HEK293T (cell line): ENCODE data around the gene CLEC2D.

ENCODE experiments used
- CTCF ChIA-PET: fragments of 350-600 bp; formaldehyde crosslinking; extraction: SDS; loops from one replicate; lab custom pipeline; 2021; ENCODE audit warnings: antibody characterized with exemption, inconsistent platforms; lab: Yijun Ruan, JAX
- POLR2A ChIA-PET: fragments of 350-600 bp; formaldehyde crosslinking; extraction: SDS; loops from one replicate; lab custom pipeline; 2020; ENCODE audit warnings: antibody characterized with exemption, inconsistent platforms; lab: Yijun Ruan, JAX
- DNase-seq: peaks from one replicate; pipeline ENCODE4 v3.0.0; 2012; ENCODE audit warnings: mixed read lengths; ENCODE audit errors: extremely low spot score
- ARNT ChIP-seq: fragments of 450-650 bp; IDR thresholded peaks from 2 replicates; pipeline ENCODE4 v1.6.1; 2017; ENCODE audit warnings: mild to moderate bottlenecking
- BHLHE40 ChIP-seq: fragments of 450-650 bp; IDR thresholded peaks from 2 replicates; pipeline ENCODE4 v1.6.1; 2016; ENCODE audit warnings: mild to moderate bottlenecking, moderate library complexity, borderline replicate concordance
- CTBP1 ChIP-seq: fragments of 450-650 bp; IDR thresholded peaks from 2 replicates; pipeline ENCODE4 v1.6.1; 2016; ENCODE audit warnings: borderline replicate concordance
- ELF4 ChIP-seq: fragments of 450-650 bp; IDR thresholded peaks from 2 replicates; pipeline ENCODE4 v1.6.1; 2017; ENCODE audit warnings: antibody characterized with exemption
- FOXA1 ChIP-seq: fragments of 450-650 bp; IDR thresholded peaks from 2 replicates; pipeline ENCODE4 v1.6.1; 2016; ENCODE audit warnings: mild to moderate bottlenecking
- FOXK2 ChIP-seq: fragments of 450-650 bp; IDR thresholded peaks from 2 replicates; pipeline ENCODE4 v1.6.1; 2016; ENCODE audit warnings: mild to moderate bottlenecking
- FOXM1 ChIP-seq: fragments of 450-650 bp; IDR thresholded peaks from 2 replicates; pipeline ENCODE4 v1.6.1; 2017; ENCODE audit warnings: mild to moderate bottlenecking, borderline replicate concordance
- HDGF ChIP-seq: fragments of 450-650 bp; IDR thresholded peaks from 2 replicates; pipeline ENCODE4 v1.6.1; 2017; ENCODE audit warnings: antibody characterized with exemption, borderline replicate concordance
- L3MBTL2 ChIP-seq: fragments of 450-650 bp; conservative IDR thresholded peaks from 2 replicates; pipeline ENCODE4 v1.6.1; 2016; ENCODE audit warnings: mild to moderate bottlenecking
- LEF1 ChIP-seq: fragments of 450-650 bp; IDR thresholded peaks from 2 replicates; pipeline ENCODE4 v1.6.1; 2017; ENCODE audit warnings: mild to moderate bottlenecking, borderline replicate concordance
- NFRKB ChIP-seq: fragments of 450-650 bp; IDR thresholded peaks from 2 replicates; pipeline ENCODE4 v1.6.1; 2016; ENCODE audit warnings: mild to moderate bottlenecking, moderate library complexity
- SP1 ChIP-seq: fragments of 450-650 bp; IDR thresholded peaks from 2 replicates; pipeline ENCODE4 v1.6.1; 2017
- SUZ12 ChIP-seq: fragments of 450-650 bp; IDR thresholded peaks from 2 replicates; pipeline ENCODE4 v1.6.1; 2016; ENCODE audit warnings: mild to moderate bottlenecking
- TARDBP ChIP-seq: fragments of 450-650 bp; IDR thresholded peaks from 2 replicates; pipeline ENCODE4 v1.6.1; 2016
- ZNF384 ChIP-seq: fragments of 450-650 bp; IDR thresholded peaks from 2 replicates; pipeline ENCODE4 v1.6.1; 2016
- TF ChIP-seq, protein P1 (sequence below): fragments of 450-650 bp; IDR thresholded peaks from 2 replicates; pipeline ENCODE4 v1.6.1; 2016

CLEC2D gene

DNA sequence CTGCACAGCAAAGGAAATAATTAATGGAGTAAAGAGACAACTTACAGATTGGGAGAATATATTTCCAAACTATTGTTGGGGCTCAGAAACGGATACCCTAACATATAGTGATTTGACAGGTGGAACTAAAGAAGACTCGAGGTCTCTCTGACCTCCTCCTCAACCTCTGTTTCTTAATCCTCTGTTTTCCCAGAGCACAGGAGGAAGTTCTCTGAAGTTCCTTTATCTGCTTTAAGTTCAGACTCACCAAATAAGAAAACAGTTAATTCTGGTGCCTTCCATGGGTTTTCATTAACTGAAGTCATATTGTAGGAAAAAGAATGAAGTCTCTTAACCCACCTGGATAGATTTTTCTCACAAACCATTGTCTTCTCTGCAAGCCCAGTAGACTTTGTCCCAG, 29.2 kb downstream of the CLEC2D start:
- ChIA-PET CTCF (interaction anchor here (0.6 kb wide), 1 partner anchor 346 kb away, joined by 3 read pairs; no protein-coding TSS in a partner anchor), POLR2A (no interaction called here)
- TF ChIP-seq SP1 (no peak), FOXA1 (no peak), BHLHE40 (no peak), FOXK2 (no peak), HDGF (no peak), LEF1 (no peak), TARDBP (no peak), FOXM1 (no peak), ELF4 (no peak), ARNT (no peak), NFRKB (no peak)
- no peak for DNase-seq

DNA sequence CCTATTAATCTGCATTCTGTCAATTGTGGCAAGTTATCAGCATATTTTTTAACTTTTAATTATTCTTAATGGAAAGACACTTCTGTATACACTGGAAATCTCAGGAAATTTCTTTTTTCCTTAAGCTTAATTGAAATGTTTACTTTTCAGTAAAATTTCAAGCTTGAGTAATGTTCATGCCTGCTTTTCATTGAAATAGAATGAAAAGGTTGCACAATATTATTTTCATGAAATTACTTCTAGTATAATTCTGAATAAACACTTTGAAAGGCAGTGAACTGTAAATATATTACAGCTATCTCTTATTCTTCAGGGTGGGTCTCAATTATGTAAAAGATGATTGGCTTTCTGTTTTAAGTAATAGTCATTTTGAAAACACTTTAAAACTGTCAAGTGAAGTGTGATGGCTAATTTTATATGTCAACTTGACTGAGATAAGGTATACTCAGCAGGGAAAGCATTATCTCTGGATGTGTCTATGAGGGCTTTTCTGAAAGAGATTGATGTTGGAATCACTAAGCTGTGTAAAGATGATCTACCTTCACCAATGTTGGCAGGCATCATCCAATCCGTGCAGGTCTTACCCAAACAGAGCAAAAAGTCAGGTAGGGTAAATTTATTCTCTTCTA, 29.9 kb downstream of the CLEC2D start:
- CTCF ChIA-PET: interaction anchor here (0.6 kb wide), 1 partner anchor 345 kb away, joined by 3 read pairs; no protein-coding TSS in a partner anchor
- POLR2A ChIA-PET: interaction anchor here (0.9 kb wide), 1 partner anchor 51 kb away, joined by 3 read pairs; no protein-coding TSS in a partner anchor
- DNase-seq: no peak
- TF ChIP-seq NFRKB: no peak
- TF ChIP-seq TARDBP: no peak
- TF ChIP-seq CTBP1: no peak
- TF ChIP-seq L3MBTL2: no peak
- TF ChIP-seq ELF4: no peak
- no peak for TF ChIP-seq LEF1
- TF ChIP-seq ARNT: no peak
- no peak for TF ChIP-seq FOXM1
- TF ChIP-seq, protein P1, sequence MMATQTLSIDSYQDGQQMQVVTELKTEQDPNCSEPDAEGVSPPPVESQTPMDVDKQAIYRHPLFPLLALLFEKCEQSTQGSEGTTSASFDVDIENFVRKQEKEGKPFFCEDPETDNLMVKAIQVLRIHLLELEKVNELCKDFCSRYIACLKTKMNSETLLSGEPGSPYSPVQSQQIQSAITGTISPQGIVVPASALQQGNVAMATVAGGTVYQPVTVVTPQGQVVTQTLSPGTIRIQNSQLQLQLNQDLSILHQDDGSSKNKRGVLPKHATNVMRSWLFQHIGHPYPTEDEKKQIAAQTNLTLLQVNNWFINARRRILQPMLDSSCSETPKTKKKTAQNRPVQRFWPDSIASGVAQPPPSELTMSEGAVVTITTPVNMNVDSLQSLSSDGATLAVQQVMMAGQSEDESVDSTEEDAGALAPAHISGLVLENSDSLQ: no peak
- no peak for TF ChIP-seq BHLHE40
- no peak for TF ChIP-seq ZNF384
- TF ChIP-seq HDGF: no peak
- no peak for TF ChIP-seq SUZ12
- no peak for TF ChIP-seq SP1
- no peak for TF ChIP-seq FOXK2
- no peak for TF ChIP-seq FOXA1

DNA sequence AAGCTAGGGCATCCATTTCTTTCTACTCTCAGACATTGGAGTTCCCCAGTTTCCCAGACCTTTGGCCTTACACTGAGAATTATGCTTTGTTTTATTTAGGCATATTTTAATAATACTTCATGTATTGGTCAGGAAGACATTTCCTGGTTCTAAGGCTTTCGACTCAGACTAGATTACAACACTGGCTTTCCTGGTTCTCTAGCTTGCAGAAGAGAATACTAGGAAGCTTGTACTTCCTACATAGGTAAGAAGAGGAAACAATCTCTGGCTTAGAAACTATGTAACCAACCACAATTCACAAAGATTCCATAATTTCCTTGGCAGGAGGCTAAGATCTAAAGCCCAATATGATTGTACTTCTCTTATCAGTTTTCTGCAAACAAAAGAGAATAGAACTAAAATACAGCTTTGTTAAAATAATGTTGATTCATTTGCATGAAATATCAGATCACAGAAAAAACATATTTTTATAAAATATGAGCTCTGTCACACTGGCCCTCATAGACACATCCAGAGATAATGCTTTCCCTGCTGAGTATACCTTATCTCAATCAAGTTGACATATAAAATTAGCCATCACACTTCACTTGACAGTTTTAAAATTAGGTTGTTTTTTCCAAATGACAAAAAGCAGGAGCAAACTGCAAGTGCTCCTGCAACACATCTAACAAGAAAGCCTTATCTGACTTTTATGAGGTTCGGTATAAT, 30.5 kb downstream of the CLEC2D start:
- TF ChIP-seq ELF4 (no peak), HDGF (no peak), FOXA1 (no peak), ZNF384 (no peak), BHLHE40 (no peak), ARNT (no peak), FOXK2 (no peak), L3MBTL2 (no peak), SUZ12 (no peak), LEF1 (no peak), NFRKB (no peak), CTBP1 (no peak), TARDBP (no peak), FOXM1 (no peak), SP1 (no peak)
- TF ChIP-seq, protein P1: no peak
- DNase-seq: no peak
- POLR2A ChIA-PET: interaction anchor here (0.9 kb wide), 1 partner anchor 52 kb away, joined by 3 read pairs; no protein-coding TSS in a partner anchor
- CTCF ChIA-PET: no interaction called here

DNA sequence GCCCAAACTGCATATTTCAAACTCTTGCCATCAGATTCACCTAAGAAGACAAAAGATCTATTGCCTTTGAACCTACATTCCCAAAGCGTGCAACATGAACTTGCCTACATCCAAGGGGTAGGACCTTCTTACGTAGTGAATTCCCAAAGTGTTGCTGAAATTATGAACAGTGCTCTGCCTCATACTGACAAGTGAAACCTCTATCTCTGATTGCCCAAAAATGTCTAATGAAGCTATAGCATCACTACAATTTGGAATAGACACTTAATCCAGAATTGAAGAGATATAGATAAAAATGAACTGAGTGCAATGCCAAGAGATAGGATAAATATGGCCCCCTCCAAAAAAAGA, 31.1 kb downstream of the CLEC2D start:
- POLR2A ChIA-PET: no interaction called here
- TF ChIP-seq FOXM1: no peak
- TF ChIP-seq, protein P1: no peak
- TF ChIP-seq SUZ12: no peak
- CTCF ChIA-PET: no interaction called here
- DNase-seq: no peak

DNA sequence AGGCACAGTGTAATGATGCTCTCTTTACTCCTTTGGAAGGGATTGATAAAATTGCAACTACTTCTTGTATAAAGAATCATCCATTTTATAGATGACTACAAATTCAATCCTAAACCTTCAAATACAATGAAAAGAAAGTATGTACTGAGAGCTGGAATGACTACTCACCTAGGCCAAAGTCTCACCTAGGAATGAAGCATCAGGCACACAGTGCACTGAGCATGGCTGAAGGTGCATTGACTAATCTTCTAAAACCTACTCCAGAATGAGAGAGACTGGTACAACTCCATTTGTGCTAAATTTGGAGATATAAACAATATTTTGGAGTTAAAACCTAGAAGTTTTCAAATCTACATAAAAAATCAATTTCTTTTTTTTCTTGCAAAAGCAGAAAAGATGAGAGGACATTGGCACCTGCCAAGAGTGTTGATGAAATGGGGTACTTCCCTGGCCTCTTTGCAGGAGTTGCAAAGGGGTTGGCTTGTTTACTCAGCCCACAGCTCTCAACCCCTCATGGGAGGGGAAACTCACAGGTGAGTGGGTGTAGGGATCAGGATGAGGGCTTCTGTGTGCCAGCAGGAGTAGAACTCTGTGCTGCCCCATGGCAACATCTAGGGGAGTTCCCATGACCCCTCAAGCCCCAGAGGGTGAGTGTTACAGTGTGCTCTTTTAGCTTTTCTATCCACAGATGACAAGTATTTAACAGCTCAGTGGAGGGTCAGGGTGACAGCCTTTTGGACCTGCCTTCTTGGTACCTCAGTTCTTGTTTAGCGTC, 32.1 kb downstream of the CLEC2D start:
- ChIA-PET CTCF (no interaction called here), POLR2A (interaction anchor here (0.8 kb wide), 1 partner anchor 54 kb away, joined by 3 read pairs; no protein-coding TSS in a partner anchor)
- DNase-seq: no peak
- TF ChIP-seq LEF1 (no peak), TARDBP (no peak), FOXM1 (no peak), HDGF (no peak), FOXA1 (no peak), CTBP1 (no peak), ARNT (no peak), L3MBTL2 (no peak), SUZ12 (no peak), FOXK2 (no peak), BHLHE40 (no peak), ZNF384 (no peak), SP1 (no peak), ELF4 (no peak), NFRKB (no peak)
- TF ChIP-seq, protein P1: no peak
